OCI-M2 (cell line): ENCODE results near the gene ACVR2A.

Experiments
- DNase-seq: peaks from one replicate; lab custom pipeline; 2025; ENCODE audit not compliant: unreplicated experiment; lab: John Stamatoyannopoulos, UW

Gene ACVR2A

GRCh38 chr2:147844697-147845410, at the start of gene ACVR2A:
ACVR2A (plus strand) TSS chr2:147845029; CDS start chr2:147845153, 124 bp downstream.
- DNase-seq = no peak

DNA sequence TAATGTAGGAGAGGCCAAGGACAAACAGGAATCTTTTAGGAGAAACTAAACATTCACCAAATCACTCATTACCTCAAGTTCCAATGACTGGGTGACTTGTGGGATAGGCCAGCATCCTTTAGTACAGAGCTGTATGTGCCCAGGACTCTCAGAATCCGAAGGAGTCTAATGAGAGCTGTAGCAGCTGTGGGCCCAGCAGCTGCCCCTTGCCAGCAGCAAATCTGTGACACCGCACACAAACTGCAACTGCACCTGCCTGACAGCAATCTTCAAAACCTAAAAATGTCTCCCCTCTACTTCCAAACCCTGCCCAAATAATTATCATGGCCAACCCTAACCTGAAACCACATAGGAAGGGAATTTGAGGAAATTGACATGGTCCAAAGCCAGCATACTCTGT, 44.5 kb upstream of the ACVR2A start:
- no peak for DNase-seq

DNA sequence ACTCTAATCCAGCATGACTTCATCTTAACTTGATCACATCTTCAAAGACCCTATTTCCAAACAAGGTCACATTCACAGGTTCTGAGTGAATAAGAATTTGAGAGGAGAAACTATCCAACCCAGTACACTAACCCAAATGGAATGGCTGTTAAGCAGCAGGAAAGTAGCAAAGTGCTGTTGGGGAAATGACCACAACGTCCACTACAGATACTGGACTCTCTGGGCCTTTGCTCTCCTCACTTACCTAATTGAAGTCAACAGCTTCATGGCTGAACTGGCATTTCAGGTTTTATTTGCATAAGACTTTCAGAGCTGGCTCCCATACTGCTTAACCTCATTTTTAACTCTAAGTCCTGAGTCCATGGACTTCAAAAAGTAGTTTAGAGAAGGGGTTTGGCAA, 38.0 kb upstream of the ACVR2A start:
- DNase-seq = no peak

DNA sequence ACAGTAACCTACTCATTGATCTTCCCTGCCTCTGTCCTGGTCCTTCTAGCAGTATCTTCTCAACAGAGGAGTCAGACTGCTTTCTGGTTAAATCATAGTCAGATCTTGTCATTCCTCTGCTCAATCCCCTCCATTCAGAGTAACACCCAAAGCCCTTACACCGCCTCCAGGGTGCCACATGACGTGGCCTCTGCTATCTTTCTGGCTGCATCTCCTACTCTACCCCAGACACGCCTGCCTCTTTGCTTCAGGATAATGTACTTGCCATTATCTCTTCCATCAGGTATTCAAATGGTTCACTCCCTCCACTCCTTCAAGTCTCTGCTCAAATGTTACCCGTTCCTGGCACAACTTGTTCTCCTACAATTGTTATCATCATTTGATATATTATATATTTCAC, 36.3 kb upstream of the ACVR2A start:
- DNase-seq = no peak

DNA sequence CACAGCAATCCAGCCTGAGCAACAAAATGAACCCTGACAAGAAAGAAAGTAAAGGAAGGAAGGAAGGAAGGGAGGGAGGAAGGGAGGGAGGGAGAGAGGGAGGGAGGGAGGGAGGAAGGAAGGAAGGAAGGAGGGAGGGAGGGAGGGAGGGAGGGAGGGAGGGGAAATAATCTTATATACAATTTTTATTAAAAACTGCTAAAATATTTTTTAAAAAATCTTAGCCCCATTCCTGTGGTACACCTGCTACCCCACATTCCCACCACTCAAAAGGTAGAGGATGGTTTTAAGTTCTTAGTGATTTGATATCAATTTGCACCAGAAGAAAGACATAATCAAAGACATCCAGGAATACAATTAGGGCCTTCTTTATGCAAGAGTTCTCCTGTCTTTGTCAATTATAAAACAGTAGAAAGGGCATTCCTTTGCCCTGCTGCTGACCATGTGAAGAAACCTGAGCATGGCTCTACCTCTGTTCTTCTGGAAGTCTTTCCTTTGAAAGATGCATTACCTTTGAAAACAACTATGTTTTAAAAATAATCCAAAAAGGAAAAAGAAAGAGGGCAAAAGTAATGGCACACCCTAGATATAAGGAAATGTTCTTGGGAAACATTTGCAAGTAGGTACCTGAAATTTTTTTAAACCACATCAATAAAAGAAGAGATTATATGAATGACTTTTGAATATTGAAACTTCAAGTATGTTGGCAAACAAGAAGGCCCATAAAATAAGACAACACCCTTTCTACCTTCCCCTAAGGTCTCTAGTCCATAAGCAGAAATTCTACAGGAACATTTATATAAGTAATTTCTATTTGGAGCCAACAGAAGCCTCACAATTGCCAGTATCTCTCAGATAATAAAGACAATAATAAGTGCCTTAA, 33.7 kb upstream of the ACVR2A start:
- DNase-seq = no peak

DNA sequence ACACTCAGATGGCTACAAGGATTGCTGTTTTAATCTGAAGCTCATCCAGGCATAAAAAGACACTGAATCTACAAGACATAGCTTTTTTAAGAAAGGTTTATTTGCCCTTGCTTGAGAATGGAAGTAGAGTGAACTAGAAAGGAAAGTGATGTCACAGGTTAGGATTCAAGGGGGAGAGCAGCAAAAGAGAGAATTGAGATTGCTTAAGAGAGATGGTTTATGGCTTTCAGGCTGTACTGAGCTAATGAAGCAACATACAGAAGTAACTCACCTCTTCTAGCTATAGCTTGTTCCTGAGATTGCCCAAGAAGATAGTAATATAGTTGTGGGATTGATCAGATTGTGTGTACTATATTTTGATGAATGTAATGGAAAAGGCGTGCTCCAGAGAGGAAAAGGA, 26.1 kb upstream of the ACVR2A start:
- no peak for DNase-seq

- DNase-seq = no peak
These were observed 20.2 kb upstream of the ACVR2A start for GRCh38 chr2:147824620-147825019.

DNA sequence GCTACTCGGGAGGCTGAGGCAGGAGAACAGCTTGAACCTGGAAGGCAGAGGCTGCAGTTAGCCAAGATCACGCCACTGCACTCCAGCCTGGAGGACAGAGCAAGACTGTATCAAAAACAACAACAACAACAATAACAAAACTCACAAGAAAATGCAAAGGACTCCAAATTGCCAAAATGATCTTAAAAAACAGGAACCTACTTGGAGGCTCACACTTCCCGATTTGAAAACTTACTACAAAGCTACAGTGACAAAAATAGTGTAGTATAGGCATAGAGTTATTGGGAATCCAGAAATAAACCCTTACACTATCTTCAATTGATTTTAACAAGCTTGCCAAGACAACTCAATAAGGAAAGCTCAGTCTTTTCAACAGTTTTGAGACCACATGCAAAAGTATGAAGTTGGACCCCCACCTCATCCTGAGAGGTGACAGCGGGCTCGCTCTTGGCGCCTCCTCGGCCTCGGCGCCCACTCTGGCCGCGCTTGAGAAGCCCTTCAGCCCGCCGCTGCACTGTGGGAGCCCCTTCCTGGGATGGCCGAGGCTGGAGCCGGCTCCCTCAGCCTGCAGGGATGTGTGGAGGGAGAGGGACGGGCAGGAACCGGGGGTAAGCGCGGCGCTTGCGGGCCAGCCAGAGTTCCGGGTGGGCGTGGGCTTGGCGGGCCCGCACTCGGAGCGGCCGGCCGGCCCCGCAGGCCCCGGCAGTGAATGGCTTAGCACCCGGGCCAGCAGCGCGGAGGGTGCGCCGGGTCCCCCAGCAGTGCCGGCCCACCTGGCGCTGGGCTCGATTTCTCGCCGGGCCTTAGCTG, 18.3 kb upstream of the ACVR2A start:
- DNase-seq = no peak

DNA sequence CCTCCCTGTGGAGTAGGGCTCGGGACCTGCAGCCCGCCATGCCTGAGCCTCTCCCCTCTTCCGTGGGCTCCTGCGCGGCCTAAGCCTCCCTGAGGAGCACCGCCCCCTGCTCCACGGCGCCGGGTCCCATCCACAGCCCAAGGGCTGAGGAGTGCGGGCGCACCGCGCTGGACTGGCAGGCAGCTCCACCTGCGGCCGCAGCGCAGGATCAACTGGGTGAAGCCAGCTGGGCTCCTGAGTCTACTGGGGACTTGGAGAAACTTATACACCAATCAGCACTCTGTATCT, 17.8 kb upstream of the ACVR2A start:
- no peak for DNase-seq

GRCh38 chr2:147829106-147829505, 15.7 kb upstream of the ACVR2A start:
- DNase-seq = no peak

DNA sequence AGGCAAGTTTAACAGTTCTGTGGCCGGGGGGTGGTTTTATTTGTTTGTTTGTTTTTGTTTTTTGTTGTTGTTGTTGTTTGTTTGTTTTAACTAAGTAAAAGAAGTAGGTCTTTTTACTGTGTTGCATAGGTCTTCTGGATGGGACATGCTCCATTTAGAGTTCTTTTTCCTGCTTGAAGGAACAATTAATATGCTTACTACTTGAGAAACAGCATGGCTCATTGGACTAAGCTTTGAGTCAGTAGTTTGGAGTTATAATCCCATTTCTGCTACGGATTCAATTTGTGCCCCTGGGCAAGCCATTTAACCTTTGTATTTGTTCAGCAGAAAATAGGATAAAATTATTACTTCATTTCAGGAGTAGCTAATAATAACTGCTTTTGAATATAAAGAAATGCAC, 8.7 kb upstream of the ACVR2A start:
- DNase-seq = no peak

GRCh38 chr2:147843391-147843863, 1.4 kb upstream of the ACVR2A start:
- DNase-seq = no peak

- DNase-seq = no peak
These were observed 749 bp upstream of the ACVR2A start for GRCh38 chr2:147843864-147844696.

DNA sequence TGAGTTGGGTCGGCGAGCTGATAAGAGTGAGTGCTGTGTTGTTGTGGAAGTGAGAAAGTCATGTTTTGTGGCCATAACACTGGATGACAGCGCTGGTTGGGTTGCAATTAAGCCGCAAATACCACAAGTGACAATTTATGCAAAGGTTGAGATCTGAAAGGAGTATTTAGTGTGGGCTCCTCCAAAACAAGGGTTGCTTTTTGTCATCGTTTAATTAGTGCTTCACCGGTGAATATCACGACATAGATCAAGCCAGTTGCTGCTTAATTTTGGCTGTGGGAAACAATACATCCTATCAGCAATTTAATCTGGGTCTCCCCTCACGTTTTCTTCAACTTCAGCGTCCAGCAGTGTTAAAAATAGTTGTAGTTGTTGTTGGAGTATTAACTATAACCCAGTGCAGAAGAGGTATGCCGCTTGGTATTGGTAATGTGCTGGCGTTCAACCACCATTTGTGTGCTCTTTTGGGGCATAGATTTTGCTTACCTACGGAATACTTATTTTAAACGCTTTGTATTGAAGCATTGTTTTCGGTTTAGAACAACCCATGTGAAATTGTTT, 662 bp downstream of the ACVR2A start:
- no peak for DNase-seq

- no peak for DNase-seq
These were observed 1.7 kb downstream of the ACVR2A start for GRCh38 chr2:147846412-147847081.

DNA sequence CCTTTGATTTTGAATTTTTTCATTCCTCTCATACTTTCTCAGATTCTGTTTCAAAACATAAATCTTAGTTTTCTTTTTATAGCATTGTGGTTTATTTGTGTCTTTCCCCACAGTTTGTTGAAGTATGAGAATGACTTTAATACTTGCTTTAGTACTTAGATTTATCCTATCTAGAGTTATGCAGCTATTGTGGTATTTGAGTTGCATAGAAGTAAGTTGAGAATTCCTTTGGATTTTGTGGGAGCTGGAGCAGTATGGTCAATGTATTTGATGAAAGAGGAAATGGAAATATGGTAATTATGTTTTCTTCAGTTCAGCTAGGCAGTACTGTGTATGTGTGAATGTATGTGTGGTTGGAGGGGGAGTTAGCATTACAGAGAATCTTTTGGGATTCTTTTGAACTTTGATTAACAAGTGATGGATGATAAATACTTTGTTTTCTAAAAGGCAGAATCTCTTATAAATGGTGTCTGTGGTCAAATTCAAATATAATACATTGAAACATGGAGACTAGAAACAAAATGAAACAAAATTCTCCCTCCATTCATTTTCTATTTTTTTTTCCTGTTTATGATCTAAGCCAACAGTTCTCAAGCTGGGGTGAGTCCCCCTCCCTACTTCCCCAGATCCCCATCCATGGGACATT, 3.0 kb downstream of the ACVR2A start:
- no peak for DNase-seq

DNA sequence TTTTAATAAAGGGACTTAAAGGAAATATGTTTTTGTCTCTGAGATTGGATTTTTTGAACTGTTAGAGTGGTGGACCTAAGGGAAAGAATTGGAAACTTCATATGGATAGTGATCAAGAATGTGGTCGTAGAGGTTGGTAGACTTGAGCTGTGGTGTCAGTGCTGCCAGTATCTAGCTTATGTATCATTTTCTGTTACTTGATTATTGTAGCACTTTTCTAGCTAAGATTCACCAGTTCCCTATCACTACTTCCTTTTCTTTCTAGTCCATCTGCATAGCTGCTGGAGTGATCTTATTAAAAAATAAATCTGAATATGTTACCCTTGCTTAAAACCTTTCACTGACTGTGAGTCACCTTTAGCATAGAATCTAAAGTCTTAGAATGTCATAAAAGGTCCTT, 6.0 kb downstream of the ACVR2A start:
- DNase-seq = no peak

DNA sequence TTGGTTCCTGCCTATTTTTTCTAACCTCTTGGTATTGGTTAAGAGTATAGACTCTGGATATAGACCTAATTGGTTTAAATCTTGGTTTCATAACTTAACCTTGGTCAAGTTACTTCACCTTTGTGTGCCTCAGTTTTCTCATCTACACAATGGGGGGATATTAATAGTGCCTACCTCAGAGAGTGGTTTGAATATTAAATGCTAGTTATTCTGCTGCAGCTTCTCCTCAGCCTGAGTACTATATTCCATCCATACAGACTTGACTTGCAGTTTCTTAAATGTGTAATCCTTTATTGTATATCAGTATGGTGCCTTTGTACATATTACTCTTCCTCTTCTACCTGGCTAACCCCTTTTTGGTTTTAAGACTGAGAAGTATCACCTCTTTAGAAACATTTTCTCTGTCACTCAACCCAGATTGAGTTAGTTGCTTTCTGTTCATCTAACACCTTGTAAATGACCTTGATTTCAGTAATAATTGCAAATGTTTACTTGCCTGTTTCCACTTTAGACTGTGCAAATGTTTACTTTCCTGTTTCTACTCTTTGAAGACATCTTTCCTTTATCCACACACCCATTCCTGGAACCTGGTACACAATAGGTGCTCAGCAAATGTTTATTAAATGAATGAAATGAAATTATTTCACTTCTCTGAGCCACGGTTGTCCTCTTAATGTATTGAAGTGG, 6.6 kb downstream of the ACVR2A start:
- DNase-seq = no peak
